Globus pallidus (tissue), 1 donor: ENCODE data around the gene RAB40AL.
A peak's percentile ranks its signal among the peaks of the same experiment; 100 is the strongest.
"Not testable (repeated sequence)": the region's sequence is repeated elsewhere in the genome, so short reads cannot be mapped to it uniquely, and the experiment has no call there.

ENCODE experiments used
- DNase-seq: peaks from one replicate; pipeline ENCODE4 v3.0.0-alpha.2; 2015; ENCODE audit warnings: low spot score

The RAB40AL gene, protein sequence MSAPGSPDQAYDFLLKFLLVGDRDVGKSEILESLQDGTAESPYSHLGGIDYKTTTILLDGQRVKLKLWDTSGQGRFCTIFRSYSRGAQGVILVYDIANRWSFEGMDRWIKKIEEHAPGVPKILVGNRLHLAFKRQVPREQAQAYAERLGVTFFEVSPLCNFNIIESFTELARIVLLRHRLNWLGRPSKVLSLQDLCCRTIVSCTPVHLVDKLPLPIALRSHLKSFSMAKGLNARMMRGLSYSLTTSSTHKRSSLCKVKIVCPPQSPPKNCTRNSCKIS

DNA sequence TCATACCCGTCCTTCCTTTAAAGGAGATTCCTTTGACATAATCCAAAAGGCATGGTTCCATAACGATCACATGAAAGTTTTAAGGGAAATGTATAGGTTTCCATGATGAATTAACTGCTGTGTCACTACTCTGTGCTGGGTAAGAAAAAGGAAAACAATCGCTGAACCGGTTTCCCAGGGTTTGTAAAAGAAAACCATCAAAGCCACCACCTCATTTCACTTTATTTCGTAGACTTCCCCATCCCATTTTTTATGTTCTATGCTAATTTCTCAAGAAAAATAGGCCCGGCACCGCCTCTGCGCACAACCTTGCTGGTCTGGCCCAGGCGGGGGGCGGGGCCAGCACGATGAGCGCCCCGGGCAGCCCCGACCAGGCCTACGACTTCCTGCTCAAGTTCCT lies at the start of gene RAB40AL:
Gene RAB40AL (plus strand): TSS at position 301 of the 400 bp plus-strand sequence. CDS start 47 bp downstream, at position 348.
- DNase-seq: not testable (repeated sequence)

DNA sequence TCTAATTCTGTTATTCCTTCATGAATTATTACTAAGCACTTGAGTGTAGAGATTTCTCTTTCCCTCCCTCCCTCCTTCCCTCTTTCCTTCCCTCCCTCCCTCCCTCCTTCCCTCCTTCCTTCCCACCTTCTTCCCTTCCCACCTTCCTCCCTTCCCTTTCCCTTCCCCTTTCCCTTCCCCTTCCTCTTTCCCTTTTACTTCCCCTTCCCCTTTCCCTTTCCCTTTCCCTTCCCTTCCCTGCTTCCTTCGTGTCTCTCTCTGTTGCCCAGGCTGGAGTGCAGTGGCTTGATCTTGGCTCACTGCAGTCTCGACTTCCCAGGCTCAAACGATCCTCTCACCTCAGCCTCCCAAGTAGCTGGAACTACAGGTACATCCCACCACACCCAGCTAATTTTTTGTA lies 49.4 kb upstream of the RAB40AL start:
- no peak for DNase-seq

DNA sequence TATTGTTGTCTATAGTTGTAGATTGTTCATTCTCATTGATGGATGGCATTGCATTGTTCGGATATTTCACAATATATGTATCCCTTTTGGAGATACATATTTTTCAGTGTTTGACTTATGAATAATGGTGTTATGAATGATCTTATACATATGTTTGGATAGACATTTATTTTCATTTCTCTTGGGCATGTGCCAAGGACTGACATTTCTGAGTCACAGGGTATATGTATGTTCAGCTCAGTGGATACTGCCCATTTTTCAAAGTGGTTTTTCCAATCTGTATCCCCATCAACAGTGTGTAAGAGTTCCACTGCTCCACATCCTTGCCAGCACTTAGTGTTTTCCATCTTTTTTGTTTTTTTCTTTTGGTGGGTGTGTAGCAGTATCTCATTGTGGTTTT lies 45.0 kb upstream of the RAB40AL start:
- DNase-seq: no peak

DNA sequence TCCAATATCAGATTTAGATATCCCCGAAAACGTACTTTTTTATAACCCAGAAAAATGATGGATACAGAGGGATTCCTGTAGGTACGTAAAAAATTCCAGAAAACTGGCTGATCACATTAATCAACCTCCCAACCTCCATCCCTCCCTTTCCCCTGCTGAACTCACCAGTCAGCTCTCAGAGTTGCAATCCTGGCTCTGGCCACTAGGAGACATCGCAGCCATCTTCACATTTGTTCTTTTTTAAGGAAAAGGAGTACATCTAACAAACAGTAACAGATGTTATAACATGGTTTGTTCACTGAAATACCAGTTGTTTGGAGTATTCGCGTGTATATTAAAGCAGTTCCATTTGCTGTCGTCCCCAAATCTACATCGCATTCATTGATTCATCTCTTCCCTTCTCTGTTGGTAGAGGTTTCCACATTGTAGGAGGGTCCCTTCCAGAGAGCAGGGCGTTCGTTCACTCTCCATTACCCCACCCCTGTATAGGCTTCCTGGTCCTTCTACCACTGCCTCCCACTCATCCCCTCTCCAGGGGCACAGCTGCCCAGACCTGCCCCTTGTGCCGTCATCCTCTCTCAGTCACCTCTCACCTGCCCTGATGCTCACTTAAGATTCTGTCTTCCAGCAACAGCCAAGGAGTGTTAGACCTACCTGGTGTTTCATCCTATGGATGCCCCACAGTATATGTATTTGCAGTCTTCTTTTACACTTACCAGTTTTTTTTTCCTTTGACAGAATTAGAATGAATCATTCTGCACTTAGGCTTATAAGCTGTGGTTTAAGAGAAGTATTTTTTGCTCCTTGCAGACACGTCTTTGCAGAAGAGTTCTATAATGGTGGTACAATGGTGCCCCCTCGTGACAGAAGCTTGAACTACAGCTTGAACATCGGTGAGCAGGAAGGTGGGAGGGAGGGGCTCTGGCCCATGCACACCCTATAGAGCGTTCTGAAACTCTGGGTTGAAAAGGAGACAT lies 36.8 kb upstream of the RAB40AL start:
- peak; percentile 38 for DNase-seq

DNA sequence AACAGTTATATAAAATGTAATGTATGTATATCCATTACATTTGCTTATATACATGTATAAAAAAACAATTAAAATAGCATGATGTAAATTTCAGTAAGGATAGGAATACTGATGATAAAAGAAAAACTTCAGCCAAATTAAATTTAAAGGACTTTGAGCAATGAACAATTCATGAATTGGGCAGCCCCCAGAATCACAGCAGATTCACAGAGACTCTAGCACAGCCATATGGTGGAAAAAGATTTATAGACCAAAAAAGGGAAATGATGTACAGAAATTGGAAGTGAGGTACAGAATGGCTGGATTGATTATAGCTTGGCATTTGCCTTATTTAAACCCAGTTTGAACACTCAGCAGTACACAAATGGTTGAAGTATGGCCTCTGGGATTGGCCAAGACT lies 34.7 kb upstream of the RAB40AL start:
- DNase-seq: no peak

DNA sequence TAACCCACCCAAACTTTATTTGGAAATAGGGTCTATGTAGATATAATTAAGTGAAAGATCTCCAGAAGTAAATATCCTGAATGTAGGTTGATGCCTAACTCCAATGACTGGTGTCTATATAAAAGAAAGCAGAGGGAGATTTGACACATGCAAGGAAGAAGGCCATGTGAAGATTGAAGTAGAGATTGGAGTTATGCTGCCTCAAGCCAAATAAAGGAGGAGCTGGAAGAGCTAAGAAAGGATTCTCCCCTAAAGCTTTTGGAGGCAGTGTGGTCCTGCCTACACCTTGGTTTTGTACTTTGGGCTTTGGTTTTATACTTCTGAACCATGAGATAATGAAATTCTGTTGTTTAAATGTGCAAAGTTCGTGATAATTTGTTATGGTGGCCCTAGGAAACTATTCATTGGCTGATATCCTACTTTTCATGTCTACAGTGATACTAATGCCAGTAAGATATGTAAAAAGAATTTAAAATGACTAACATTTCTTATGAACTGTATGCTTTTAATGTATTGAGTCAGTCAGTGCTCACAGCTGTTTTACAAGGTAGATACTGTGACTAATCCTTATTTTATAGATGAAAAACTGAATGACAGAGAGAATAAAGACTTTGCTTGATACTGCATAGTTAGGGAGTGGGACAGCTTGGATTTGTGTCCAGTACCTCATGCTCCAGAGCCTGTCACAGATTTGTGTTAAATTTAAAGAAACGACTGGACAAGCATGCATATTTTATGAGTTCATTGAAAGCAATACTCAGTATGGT lies 5.9 kb upstream of the RAB40AL start:
- DNase-seq: no peak

DNA sequence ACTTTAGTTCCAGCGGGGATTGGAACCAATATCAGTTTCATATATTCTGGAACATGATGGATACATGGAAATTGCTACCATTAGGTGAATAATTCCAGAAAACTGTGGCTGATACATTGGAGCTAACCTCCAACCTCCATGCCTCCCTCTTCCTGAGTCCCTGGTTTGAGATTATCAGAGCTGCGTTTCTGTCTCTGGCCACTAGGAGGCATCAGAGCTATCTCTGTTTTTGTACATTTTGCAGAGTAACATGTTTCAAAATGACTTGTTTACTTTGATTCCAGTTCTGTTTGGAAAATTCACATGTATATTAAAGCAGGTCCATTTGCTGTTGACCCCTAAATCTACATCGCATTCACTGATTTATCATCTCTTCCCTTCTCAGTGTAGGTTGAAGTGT lies 2.4 kb upstream of the RAB40AL start:
- DNase-seq: peak; percentile 11

DNA sequence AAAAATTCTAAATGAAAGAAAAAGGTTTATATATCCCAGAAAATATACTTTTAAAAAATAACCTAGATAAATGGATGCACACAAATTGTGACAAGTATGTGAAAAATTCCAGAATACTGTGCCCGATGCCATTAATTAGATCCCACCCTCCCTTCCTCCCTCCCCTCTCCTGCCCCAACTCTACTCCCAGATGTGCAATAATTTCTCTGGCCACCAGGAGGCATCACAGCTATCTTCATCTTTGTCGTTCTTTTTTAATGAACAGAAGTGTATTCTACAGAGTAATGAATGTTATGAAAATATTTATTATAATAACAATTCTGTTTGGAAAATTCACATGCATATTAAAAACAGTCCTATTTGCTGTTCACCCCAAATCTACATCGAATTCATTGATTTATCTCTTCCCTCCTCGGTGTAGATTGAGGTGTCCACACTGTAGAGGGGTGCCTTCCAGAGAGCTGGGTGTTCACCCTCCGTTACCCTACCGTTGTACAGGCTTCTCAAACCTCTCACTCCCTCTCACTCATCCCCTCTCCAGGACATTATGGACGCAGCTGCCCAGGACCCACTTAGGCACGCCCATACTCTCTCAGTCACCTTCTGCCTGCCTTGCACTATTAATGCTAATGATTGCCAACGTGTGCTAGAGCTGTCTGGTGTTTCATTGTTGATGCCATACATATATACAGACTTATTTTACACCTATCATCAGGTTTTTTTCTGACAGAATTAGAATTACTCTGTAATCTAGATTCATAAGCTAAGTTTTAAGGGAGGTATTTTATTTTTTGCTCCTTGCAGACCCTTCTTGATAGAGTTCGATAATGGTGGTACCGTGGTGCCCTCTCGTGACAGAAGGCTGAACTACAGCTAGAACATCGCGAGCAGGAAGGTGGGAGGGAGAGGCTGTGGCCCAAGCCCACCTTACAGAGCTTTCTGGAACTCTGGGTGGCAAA lies 14.1 kb downstream of the RAB40AL start:
- DNase-seq: peak; percentile 38

DNA sequence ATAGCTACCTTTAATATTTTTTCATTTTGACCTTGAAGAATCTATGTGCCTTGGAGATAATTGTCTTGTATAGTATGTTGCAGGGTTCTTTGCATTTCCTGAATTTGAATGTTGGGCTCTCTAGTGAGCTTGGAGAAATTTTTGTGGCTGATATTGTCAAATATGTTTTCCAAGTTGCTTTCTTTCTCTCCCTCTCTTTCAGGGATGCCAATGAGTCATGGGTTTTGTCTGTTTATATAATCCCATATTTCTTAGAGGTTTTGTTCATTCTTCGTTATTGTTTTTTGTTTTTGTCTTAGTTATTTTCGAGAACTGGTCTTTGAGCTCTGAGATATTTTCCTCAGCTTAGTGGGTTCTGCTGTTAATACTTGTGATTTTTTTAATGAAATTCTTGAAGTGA lies 20.7 kb downstream of the RAB40AL start:
- DNase-seq: no peak

DNA sequence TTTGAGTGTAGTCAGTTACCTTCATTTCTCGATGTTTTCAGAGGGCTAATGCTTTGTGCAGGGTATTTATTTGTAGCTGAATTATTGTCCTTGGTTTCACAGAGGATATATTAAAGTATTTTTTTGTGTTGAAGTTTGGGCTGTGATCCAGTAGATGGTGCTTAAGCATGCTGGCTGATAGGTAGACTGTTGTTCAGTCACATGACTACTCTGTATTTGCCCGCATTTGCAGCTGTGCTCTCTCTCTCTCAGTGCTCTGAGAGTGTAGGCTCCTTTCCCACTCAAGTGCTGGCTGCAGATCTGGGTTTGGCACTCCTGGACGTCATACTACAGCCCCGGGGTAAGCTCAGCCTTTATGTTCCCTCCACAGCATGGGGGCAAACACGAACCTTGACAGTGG lies 21.7 kb downstream of the RAB40AL start:
- DNase-seq: no peak

DNA sequence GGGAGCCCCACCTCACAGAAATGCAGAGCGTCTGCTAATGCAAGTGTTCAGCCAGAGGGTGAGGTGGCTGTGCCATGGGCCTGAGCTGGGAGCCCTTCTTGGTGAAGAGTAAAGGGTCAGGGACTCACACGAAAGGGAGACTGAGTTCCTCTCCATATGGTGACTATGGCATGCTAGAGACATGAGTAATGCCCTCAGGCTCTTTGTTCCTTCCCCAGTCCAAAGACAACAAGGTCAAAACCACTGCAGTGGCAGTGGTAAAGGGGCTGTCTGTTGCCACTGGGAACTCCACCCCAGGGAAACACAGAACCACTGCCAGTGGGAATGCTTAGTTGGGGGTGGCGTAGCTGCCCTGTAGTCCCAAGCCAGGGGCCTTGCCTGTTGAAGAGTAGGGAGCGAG lies 22.4 kb downstream of the RAB40AL start:
- no peak for DNase-seq

DNA sequence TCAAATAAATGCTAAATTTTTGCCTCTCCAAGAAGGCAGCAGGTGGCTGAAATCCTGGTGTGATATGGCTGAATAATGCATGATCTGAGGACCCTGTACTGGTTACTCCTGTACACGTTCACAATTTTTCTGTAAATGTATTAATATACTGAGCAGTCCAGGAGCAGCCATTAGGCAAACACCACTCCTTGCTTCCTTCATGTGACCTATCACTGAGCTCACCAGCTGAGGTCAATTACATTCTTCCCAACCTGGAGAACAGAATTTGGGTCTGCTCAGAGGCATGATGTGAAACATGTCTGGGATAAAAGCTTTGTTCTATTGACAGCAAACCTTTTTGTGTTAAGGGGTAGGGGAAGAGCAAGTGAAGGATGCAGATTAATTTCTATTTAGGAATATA lies 26.9 kb downstream of the RAB40AL start:
- DNase-seq: no peak

DNA sequence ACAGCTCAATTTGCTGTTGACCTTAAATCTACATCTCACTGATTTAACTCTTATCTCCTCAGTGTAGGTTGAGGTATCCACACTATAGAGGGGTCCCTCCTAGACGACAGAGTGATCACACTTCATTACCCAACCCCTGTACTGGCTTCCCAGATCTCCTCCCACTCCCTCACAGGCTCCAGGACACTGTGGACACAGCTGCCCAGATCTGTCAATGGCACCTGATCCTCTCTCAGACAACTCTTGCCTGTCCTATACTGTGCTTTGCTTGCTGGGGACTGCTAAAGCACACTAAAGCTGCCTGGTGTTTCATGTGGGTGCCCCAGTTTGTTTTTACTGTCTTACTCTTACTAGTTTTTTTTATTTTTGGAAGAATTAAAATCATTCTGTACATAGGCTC lies 27.9 kb downstream of the RAB40AL start:
- DNase-seq: no peak

DNA sequence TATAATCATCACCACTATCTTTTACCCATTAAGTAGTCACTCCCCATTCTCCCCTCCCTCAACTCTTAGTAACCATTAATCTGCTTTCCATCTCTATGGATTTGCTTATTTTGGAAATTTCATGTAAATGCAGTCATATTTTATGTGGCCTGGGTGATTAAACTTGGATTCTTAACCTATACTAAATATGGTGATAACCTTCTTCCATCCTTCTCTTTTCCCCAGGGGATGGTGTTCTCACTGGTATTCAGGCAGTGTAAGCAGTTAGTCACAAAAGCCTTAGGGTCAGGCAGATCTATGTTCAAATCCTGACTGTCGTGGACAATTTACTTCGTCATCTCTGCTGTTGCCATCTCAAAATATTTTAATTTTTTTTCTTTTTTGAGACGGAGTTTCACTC lies 29.6 kb downstream of the RAB40AL start:
- DNase-seq: no peak

DNA sequence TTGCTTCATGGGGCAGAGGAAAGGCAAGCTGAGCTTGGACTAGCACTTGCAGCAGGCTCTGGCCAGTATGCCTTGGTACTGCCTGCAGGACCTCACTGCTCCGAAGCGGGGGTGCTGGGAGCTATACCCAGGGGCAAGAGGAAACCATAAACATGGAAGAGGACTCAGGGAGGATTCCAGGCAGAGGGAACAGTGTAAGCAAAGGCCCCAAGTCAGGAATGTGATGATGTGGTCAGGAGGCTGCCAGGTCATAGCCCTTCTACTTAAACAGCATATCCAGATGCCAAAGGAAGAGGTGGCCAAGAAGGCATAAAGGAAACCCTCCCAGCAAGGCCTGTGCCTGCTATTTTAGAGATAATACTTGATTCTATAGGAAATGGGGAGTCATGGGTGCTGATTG lies 31.1 kb downstream of the RAB40AL start:
- DNase-seq: no peak

DNA sequence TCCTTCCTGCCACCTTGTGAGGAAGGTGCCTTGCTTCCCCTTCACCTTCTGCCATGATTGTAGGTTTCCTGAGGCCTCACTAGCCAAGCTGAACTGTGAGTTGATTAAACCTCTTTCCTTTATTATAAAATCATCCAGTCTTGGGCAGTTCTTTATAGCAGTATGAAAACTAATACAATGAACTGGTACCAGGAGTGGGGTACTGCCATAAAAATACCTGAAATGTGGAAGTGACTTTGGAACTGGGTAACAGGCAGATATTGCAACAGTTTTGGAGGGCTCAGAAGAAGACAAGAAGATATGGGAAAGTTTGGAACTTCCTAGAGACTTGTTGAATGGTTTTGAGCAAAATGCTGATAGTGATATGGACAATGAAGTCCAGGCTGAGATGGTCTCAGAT lies 34.5 kb downstream of the RAB40AL start:
- not testable (repeated sequence) for DNase-seq

DNA sequence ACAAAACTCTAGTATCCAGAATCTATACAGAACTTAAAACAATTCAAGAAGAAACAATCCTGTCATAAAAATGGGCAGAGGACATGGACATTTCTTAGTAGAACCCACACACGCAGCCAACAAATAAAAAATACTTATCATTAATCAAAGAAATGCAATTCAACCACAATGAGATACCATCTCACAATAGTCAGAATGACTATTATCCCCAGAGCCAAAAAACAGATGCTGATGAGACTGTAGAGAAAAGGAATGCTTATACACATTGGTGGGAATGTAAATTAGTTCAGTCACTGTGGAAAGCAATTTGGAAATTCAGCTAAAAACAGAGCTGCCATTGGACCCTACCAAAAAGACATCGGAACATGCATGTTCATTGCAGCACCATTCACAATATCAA lies 37.9 kb downstream of the RAB40AL start:
- DNase-seq: no peak

DNA sequence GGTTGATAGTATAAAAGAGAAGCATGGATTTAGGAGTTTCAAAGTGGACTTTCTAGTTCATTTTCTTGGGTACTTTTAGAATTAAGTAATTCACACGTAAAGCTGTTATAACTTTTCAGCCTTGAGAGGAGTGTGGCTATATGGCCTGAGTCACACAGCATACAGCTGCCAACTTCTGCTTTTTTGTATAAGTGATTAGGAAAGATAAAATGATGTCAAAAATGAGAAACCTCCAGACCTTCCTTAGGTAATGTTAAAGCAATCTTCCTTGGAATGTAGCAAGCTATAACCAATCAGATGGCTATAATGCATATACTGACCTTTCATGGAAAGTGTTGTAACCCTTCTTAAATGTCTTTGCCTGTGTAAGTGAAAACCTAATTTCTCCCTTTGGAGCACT lies 39.2 kb downstream of the RAB40AL start:
- no peak for DNase-seq

DNA sequence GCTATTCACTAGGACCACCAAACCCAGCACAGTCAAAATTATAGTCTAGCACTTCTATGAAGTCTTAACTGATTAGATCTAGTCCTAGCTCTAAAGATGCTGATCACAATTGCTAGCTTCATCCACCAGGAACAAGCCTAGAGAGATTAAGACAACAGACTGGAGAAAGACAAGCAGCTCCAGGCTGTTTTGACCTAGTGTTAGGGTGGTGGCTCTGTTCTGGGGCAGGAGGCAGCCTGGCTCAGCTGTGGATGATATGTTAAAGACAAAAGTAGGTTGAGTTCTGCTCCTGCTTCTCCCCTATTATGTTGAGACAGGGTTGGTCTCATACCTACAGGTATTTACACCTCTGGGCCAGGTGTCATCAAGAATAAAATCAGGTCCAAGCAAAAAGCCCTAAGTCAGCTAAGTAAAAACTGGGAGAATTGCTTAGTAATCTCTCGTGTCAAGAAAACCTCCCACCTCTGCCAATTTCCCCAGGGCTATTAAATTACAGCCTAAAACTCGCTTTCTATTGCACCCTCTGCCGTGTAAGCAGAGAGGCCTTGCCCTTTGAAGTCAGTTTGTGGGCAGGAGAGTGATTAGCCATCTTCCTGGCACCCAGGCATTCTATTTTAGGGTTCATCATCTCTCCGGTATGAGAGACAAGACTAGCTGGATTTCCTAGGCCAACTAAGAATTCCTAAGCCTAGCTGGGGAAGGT lies 39.9 kb downstream of the RAB40AL start:
- DNase-seq: no peak

DNA sequence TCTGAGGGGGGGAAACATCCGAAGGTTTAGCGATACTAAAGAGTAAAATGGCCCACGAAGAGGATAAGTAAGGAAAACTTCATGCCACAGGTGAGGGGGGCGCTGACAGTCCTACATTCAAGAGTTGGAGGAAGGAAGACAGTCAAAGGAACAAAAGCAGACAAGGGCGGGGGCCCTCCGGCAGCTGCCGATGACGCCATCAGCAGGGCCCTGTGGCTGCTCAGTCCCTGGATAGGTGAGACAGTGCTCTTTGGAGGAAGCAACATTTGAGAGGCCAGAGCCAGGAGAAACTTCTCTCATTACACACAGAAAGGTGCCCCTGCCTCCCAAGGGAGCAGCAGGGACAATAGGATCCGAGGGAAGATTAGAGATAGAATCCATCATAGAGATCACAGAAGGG lies 41.5 kb downstream of the RAB40AL start:
- DNase-seq: no peak

DNA sequence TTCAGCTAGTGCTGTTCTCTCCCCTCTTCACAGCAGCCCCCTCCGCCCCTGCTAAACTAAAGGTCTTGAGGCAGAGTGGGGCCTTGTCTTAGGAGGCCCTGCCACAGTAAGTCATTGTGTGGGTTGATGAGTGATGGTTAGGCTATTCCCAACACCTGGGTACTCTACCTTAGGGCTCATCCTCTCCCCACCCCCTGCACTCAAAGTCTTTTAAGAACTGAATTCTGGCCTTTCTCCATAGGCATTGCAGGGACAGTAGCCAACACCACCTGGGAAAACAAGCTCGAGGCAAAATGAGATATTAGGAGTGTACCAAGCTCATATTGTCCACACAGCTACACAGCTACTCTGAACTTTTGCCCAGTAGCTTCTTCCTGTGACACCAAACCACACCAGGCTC lies 42.5 kb downstream of the RAB40AL start:
- no peak for DNase-seq
